NCI-H460 (cell line): ENCODE data around the gene SMARCD1. TPM values are rescaled to one million over a fixed set of nuclear protein-coding genes. Genes with fewer than 3 reads are reported as not detected.
"Not testable (repeated sequence)": the region's sequence is repeated elsewhere in the genome, so short reads cannot be mapped to it uniquely, and the experiment has no call there.

ENCODE experiments used
- DNase-seq: peaks from one replicate; pipeline ENCODE4 v3.0.0-alpha.2; 2016; ENCODE audit warnings: low read depth; ENCODE audit errors: extremely low read depth
- total RNA-seq: library from RNA; depleted of rRNA; stranded (reverse); fragments of >200 nt; shearing (Covaris generic); gene quantifications from 2 replicates; pipeline ENCODE4 v1.2.3, GENCODE V29; 2014

SMARCD1 gene
- total RNA-seq, 1 experiment from 2014 or later: 77.0 TPM

DNA sequence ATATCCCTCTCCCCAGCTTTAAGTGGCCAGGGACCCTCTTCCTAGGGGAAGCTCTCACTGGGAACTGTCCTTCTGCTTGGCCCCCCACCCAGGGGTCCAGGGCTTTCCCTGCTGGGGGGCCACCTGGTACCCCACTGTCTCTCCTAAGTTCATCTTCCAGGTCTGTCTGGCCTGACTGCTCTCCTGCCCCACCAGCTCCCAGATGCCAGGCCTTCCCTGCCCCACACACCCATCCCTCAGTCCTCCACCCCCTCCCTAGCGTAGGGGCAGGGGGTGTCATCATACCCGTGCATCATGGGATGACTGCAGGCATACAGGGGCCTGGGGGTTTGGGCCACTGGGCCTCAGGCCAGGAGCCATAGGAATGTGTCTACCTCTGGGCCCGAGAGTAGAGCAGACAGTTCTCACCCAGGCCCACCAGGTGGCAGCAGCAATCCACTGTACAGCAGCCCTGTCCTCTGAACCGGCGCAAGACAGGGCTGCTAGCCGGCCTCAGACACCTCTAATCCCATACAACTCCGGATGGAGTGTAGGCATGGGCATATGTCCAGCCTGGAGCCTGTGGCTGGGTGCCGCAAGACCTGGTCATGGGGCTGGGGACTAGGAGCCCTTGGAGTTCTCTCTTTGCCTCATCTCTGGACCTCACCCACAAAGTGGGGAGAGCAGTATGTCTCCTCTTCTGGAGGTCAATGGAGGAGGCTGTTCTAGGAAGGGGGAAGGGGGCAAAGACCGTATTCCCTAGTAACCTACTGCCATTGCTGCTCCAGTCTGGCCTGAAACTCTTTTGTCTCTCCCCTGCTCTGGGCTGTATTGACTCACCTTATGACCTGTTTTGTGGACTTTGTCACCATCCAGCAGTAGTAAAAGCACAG, 10.0 kb upstream of the SMARCD1 start:
- DNase-seq: peak; percentile 73

DNA sequence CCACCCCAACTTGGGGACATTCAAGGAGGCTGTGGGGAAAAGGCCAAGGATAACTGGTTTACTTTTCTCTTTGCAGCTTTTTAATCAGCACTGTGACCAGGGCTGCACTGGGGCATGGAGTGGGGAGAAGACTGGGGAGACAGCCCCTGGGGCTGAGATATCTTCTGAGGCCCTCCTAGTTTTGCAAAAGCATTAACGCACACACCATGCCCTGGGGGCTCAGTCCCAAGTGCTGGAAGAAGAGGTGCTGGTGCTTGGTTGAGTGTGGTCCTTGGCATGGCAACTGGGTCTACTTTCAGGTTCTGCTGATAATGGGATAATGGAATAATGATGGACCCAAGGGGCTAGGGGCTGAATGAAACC, 9.4 kb upstream of the SMARCD1 start:
- no peak for DNase-seq

DNA sequence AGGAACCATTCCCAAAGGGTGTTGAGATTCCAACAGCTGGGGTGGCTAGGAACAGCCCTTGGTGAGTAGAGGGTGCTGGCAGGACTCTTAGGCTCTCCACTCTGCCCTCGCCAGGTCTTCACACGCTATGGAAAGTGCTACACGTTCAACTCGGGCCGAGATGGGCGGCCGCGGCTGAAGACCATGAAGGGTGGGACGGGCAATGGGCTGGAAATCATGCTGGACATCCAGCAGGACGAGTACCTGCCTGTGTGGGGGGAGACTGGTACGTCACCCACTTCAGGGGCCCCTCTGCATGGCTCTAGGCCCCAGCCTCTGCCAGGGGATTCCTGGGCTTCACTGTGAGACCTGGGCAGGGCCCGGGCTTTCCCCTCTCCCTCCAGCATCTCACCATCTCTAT, 8.0 kb upstream of the SMARCD1 start:
- DNase-seq: no peak

DNA sequence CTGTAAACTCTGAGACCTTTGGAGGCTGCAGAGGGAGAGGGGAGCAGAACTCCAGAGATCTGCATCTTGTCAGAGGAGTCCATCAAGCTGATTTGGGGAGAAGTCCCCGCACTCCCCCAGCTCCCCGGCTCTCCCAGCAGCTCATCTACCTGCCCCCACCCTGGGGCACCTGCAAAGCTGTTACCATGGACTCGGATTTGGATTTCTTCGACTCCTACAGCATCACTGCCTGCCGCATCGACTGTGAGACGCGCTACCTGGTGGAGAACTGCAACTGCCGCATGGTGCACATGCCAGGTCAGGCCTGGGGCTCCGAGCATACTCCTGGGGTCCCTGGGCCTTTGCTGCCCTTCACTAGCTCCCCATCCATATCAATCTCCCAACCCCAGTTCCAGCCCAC, 6.9 kb upstream of the SMARCD1 start:
- DNase-seq: no peak

DNA sequence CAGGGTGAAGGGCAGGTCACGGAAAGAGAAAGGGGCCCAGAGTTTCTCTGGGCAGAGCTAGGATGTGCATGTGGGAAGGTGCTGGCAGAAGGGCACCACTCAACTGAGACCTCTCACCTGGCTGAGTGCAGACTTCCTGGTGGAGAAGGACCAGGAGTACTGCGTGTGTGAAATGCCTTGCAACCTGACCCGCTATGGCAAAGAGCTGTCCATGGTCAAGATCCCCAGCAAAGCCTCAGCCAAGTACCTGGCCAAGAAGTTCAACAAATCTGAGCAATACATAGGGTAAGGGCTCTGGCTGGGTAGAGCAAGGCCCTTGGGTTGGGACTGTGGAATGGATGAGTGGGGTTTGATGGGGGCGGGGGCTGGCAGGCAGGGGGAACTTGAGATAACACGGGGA, 5.4 kb upstream of the SMARCD1 start:
- DNase-seq: no peak

DNA sequence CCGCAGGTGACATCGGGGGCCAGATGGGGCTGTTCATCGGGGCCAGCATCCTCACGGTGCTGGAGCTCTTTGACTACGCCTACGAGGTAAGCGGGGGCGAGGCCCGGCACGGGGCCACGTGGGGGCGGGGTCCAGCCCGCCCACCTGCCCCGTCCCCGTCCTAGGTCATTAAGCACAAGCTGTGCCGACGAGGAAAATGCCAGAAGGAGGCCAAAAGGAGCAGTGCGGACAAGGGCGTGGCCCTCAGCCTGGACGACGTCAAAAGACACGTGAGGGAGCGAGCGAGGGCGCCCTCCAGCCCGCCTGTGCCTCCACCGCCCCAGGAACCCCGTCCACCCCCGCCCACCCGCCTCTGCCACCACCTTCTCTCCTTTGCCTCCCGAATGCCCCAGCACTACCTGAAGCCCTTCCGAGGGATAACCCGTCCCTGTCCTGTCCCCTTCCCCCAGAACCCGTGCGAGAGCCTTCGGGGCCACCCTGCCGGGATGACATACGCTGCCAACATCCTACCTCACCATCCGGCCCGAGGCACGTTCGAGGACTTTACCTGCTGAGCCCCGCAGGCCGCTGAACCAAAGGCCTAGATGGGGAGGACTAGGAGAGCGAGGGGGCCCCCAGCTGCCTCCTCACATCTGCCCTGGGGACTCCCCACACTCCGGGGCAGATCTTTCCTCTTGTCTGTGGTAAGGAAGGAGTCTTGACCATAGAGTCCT, 3.9 kb upstream of the SMARCD1 start:
- no peak for DNase-seq

DNA sequence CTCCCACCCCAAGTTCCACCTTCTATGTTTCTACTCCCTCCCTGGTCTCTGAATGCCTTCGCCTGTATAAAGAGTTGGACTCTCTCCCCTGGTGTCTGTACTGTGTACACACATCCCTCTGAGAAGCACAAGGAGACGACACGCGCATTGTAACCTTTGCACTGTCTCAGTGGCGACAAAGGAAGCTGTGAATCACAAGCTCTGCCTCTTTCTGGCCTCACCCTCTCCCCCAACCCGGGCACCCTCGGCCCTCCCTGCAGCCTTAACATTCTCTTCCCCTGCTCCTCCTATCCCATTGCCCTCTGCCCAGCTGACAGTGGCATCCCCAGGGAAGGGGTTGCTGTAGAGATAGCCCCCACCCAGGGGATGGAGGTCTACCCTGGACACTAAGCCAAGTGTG, 2.5 kb upstream of the SMARCD1 start:
- no peak for DNase-seq

DNA sequence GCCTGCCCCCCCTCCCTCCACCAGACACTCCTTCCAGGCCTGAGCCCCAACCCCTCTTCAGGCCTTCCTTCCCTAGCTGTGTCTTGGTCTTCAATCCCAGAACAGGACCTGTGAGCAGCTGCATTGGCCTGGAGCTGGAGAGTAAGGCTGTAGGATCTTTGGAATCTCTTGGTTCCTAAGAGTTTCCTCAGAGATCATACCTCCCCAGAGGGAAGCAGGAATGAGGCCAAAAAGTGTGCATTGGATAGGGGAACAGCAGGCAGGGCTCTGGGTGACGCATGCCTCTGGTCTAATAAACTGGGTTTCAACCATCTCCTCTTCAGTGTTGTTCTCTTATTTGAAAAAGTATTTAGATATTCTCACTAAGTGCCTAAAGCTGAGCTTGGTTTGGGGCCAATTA, 1.8 kb upstream of the SMARCD1 start:
- DNase-seq: no peak

DNA sequence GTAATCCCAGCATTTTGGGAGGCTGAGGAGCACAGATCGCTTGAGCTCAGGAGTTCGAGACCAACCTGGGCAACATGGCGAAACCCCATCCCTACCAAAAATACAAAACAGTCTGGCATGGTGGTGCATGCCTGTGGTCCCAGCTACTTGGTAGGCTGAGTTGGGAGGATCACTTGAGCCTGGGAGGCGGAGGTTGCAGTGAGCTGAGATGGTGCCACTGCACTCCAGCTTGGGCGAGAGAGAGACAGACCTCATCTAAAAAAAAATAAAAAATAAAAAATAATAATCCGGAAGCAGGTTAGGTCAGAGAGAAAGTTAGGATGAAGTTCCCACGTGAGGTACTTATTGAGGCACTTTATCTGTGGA, 750 bp upstream of the SMARCD1 start:
- not testable (repeated sequence) for DNase-seq

DNA sequence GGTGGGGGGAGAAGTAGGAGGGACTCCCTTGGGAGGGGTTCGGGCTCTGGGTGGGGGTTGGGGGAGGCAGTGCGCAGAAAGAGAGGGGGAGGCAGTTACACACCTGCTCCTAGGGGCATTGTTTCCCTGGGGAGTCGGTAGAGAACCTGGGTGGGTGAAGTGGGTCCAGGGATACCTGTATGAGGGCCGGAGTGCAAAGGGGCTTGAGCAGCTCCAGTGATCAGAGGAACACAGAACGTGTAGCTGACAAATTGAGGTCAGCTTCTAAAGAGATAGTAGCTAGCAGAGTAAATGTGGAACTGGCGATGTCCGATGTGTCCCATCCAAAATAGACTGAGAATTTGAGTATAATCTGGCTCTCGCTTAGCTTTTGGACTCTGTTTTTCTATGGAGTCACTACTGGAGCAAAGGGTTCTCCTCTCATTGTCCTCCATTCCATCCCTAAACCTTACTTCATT, 502 bp downstream of the SMARCD1 start:
- DNase-seq: no peak

DNA sequence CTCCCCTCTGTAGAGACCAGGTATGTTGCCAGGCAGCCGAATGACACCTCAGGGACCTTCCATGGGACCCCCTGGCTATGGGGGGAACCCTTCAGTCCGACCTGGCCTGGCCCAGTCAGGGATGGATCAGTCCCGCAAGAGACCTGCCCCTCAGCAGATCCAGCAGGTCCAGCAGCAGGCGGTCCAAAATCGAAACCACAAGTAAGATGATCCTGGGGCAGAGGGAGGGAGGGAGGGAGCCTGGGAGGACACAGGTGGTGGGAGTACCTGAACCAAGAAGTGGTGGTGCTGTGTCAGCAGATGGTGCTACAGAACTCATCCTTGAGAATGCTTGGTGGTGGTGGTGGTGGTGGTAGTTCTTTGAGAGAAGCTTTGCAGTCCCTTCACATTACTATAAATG, 1.0 kb downstream of the SMARCD1 start:
- no peak for DNase-seq

DNA sequence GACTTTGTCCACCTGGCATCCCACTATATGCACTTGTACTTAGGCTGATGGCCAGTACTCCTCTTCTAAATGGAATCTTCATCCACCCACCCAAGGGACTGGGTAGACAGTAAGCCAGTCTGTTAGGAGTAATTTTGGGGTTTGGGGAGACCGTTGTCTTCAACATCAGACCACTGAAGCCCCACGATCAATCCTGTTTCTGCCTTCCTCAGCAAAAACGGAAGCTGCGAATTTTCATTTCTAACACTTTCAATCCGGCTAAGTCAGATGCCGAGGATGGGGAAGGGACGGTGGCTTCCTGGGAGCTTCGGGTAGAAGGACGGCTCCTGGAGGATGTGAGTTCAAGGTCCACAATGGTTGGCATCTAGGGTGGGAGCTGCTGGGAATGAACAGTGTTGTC, 2.0 kb downstream of the SMARCD1 start:
- no peak for DNase-seq

DNA sequence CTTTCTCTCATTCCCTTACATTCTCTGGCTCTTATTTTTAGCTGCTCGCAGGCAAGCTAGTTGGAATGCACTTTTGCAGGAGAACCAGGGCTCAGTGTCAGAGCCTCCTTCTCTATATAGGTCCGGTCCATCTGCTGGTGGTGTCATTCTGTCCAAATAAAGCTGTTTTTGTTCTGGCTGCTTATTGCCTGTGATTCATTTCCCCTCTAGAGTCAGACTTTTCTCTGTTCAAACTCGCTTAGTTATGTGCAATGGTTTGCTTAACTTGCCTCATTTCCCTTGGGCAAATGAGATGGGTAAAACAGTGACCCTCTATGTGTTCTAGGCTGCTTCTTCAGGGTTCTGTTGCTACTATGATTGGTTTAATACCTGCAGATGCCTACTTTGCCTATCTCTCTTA, 2.9 kb downstream of the SMARCD1 start:
- peak; percentile 18 for DNase-seq

DNA sequence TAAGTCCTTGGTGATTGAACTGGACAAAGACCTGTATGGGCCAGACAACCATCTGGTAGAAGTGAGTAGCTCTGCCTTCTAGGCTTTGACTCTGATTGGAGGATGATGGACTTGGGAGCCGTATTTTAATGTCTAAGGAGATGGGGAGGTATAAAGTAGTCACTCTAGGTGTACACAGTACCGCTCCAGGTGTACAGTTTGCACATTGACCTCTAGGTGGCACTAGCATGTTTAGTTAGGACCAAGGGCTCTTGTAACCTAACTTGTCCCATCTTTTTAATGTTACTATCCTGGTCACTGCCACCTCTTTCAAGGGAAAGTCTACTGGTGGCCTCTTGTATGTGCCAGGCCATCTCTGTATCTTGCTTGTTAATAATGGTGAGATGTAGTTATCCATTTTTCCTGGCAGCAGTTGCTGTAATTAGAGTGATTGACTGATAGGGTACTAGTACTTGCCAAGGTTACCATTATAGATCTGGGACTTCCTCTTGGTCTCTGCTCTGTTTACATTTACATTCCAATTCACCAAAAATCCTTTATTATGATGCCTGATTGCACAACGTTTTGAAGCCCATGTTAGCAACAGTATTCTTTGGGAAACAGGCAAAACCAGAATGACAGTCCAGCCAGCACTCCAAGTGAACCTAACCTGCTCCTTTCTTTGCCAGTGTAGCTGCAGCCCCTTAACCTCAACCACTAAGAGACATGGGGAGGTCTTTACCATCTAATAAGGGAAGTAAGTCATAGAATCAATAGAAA, 3.6 kb downstream of the SMARCD1 start:
- DNase-seq: peak; percentile 69

DNA sequence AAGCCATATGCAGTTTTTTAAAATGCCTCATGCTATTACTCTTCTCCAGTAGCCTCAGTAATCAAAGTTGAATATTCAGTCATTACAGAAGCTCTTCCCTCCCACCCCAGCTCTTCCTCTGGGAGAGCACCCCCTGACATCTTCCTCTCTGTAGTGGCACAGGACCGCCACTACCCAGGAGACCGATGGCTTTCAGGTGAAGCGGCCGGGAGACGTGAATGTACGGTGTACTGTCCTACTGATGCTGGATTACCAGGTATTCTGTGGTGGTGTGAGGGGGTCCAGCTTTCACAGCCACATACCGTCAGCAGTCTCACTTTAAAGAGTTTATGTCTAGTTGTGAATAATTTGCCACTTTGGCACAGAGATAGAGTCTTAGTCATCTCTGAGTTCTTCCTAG, 4.6 kb downstream of the SMARCD1 start:
- DNase-seq: no peak

DNA sequence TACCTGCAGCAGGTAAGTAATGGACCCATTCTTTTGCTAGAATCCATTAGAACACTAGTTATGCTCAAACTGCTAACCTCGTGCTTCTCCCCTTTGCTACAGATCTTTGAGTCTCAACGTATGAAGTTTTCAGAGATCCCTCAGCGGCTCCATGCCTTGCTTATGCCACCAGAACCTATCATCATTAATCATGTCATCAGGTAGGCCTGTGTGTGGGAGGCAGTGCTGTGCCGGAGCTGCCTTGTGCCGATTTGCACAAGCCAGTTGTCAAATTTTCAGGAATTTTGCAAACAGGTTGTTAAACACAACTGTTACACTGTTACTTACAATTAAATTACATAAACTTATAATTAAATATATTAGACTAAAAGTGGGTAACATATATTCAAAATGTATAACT, 5.2 kb downstream of the SMARCD1 start:
- no peak for DNase-seq

DNA sequence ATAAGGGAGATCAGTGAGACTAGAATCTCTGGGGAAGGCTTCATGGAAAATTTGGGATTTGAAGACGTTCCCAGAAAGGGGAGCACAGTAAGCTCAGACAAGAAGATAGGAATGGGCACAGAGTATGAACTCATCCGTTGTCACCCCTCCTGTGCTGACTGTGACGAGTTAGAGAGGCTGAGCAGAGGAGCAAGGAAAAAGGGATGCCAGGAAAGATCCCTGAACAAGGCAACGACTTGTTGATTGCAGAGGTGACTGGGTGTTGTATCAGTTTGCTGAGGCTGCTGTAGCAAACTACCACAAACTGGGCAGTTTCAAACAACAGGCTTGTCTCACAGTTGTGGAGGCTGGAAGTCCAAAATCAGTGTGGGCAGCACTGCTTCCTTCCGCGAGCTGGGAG, 12.8 kb downstream of the SMARCD1 start:
- no peak for DNase-seq

DNA sequence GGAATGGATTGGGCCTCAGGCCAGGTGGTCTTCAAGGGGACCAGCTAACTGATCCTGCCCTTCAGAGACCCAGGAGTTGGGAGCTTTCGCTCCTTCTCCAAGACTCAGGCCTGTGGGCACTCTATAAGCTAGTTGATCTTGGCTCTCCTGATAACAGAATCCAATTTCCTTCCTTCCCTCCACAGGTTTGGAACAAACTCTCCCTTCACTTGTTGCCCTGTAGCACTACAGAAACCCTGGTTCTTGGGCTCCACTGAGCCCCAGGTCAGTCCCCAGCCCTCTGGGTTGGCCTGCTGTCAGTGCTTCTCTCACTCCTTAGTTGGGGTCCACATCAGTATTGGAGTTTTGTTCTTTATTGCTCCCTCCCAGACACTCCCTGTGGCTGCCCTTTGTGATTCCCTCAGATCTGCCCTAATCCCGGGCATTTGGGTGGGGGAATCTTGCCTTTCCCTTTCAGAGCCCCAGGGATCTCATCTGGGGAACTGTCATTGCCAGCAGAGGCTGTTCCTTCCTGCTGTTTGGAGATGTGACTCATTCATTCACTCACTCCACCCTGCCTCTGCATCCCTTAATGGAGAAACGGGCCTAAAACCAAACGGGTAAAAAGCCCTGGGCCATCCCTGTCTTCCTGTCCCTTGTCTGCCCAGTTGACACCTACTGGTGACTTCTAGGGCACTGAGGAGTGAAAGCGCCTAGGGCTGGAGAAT, 14.3 kb downstream of the SMARCD1 start:
- no peak for DNase-seq

DNA sequence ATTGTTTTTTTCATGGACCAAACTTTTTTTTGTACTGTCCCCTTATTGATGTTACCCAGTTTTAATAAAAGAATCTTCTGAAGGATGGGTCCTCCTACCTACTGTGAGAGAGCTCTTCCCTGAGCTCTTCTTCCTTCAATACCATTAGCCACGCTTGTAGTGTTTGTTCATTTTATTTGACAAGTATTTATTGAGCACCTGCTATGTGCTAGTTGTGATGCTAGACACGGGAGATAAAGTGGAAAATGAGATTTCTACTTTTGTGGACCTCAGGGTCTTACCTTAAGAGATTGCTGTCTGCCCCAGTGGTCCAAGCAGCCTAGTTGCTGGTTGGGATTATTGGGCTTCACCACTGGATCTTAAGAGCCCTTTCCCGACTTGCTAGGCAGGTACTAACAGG, 15.4 kb downstream of the SMARCD1 start:
- no peak for DNase-seq

DNA sequence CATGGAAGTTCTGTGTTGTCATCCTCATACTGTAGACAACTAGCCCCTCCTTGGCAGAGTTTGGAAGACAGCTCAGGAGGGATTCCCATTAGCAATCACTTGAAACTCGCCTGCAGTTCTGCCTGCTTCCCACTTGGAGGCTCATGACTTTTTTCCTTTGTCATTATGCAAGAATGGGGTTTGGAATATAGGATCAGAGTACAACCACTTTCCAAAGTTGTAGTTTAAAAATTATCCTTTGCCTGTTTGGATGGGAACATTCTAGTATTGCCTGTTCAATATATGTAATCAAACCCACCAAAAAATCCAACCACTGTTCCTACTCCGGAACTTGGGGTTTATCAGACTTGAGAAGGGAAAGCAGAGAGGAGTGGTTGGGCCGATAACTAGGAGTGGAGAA, 16.5 kb downstream of the SMARCD1 start:
- peak; percentile 40 for DNase-seq

DNA sequence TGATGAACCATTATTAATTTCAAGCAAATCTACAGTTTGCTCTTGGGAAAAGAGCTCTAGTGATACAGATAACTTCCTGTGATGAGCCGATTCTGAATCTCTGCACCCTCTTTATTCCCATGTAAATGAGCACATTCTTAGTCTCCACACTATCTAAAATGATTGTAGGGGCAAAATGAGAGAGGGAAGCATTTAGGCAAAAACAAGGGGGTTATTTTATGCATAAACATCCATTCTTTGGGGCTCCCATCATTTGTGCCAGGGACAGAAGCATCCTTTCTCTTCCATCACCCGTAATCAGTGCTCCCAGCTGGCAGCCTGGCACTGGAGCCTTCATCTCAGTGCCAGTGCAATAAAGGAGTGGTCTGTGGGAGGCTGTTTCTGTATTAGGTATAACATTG, 17.0 kb downstream of the SMARCD1 start:
- no peak for DNase-seq
